HepG2 (cell line): ENCODE measurements around the gene RAB5B. TPM values are rescaled to one million over a fixed set of nuclear protein-coding genes. Genes with fewer than 3 reads are reported as not detected.

ENCODE experiments used
- ATAC-seq: fragments of 200-7000 bp; cut with Tn5 transposase; 3 replicates; pipeline ENCODE4 v1.9.1; 2020; ENCODE audit warnings: mild to moderate bottlenecking, moderate library complexity
- BruUV-seq: library from RNA; stranded (reverse); fragments of 400-500 nt; replicated peaks from 2 replicates; lab custom pipeline; 2021; lab: Mats Ljungman, UMichigan
- CTCF ChIA-PET: fragments of 300-600 bp; formaldehyde crosslinking; extraction: SDS; loops from one replicate; lab custom pipeline; 2021; ENCODE audit warnings: low total read pairs, inconsistent platforms, low intra/inter-chr PET ratio; lab: Yijun Ruan, JAX
- POLR2A ChIA-PET: fragments of 350-600 bp; sonication (Branson Sonifier 250); formaldehyde crosslinking; loops from one replicate; lab custom pipeline; 2020; ENCODE audit warnings: antibody characterized with exemption, inconsistent platforms; lab: Yijun Ruan, JAX
- DNase-seq: peaks from one replicate; pipeline ENCODE4 v3.0.0-alpha.2; 2015; ENCODE audit warnings: low spot score
- FAIRE-seq: peaks from 3 replicates; lab custom pipeline; 2011; peaks lifted over from hg19 to GRCh38; lab: Jason Lieb, UNC
- H2AFZ ChIP-seq: one replicate; pipeline ENCODE4 v1.6.1; 2011; ENCODE audit warnings: low read length, inconsistent platforms
- H3K27ac ChIP-seq: fragments of 300-600 bp; 3 replicates; pipeline ENCODE4 v1.8.0; 2011; ENCODE audit warnings: mixed run types, mild to moderate bottlenecking, mixed read lengths, low read length, inconsistent platforms; ENCODE audit not compliant: insufficient read depth; ENCODE audit errors: extremely low read length
- H3K27me3 ChIP-seq, 2 experiments: fragments of 200-600 bp in 1 of 2; 2 replicates in 1 of 2; 3 replicates in 1 of 2; pipeline versions ENCODE4 v1.6.0 to v1.8.0; 2011; ENCODE audit warnings: low read length in 2 of 2, mild to moderate bottlenecking in 2 of 2, moderate library complexity in 2 of 2, inconsistent platforms in 1 of 2; ENCODE audit not compliant: insufficient read depth in 2 of 2, control insufficient read depth in 1 of 2
- H3K36me3 ChIP-seq, 2 experiments: fragments of 200-600 bp in 1 of 2; replicated peaks in 1 of 2; 2 replicates in 1 of 2; 3 replicates in 1 of 2; pipeline versions ENCODE4 v1.5.1 to v1.8.0; 2011; ENCODE audit warnings: low read length in 2 of 2, inconsistent platforms in 1 of 2; ENCODE audit not compliant: insufficient read depth in 2 of 2, control insufficient read depth in 1 of 2
- H3K4me1 ChIP-seq: 2 replicates; pipeline ENCODE4 v1.5.1; 2012; ENCODE audit warnings: low read length, inconsistent platforms; ENCODE audit not compliant: insufficient read depth
- H3K4me2 ChIP-seq: 2 replicates; pipeline ENCODE4 v1.6.0; 2011; ENCODE audit warnings: low read depth, low read length, inconsistent platforms
- H3K4me3 ChIP-seq, 3 experiments: fragments of 200-600 bp in 1 of 3; sonication (generic), shearing (Covaris generic) in 1 of 3; replicated peaks in 1 of 3; 2 replicates each; pipeline ENCODE4 v1.5.1; 2011 to 2016; ENCODE audit warnings: low read length in 3 of 3, inconsistent platforms in 2 of 3, low read depth in 2 of 3, mild to moderate bottlenecking in 2 of 3, control low read depth in 1 of 3, mixed read lengths in 1 of 3; ENCODE audit not compliant: insufficient read depth in 1 of 3
- H3K79me2 ChIP-seq: one replicate; pipeline ENCODE4 v1.6.1; 2011; ENCODE audit warnings: low read length, inconsistent platforms; ENCODE audit not compliant: insufficient read depth
- H3K9ac ChIP-seq: 2 replicates; pipeline ENCODE4 v1.6.0; 2011; ENCODE audit warnings: mild to moderate bottlenecking, low read depth, low read length, inconsistent platforms; ENCODE audit not compliant: insufficient read depth
- H3K9me3 ChIP-seq: 2 replicates; pipeline ENCODE4 v1.5.1; 2012; ENCODE audit warnings: mild to moderate bottlenecking, low read length
- H4K20me1 ChIP-seq: 2 replicates; pipeline ENCODE4 v1.6.0; 2011; ENCODE audit warnings: inconsistent platforms, mild to moderate bottlenecking, low read length, moderate library complexity; ENCODE audit not compliant: insufficient read depth
- ARID5B ChIP-seq: IDR thresholded peaks from 2 replicates; pipeline ENCODE4 v1.4.0; 2020; ENCODE audit warnings: mild to moderate bottlenecking, missing genetic modification reagents
- HDAC1 ChIP-seq: sonication (generic); formaldehyde crosslinking; IDR thresholded peaks from 2 replicates; pipeline ENCODE4 v1.5.1; 2020; ENCODE audit warnings: mild to moderate bottlenecking, missing genetic modification reagents
- HMGA1 ChIP-seq: sonication (generic); formaldehyde crosslinking; conservative IDR thresholded peaks from 2 replicates; pipeline ENCODE4 v1.4.0; 2020; ENCODE audit warnings: missing genetic modification reagents
- KDM5B ChIP-seq: sonication (generic); formaldehyde crosslinking; IDR thresholded peaks from 2 replicates; pipeline ENCODE4 v1.4.0; 2020; ENCODE audit warnings: missing genetic modification reagents, mild to moderate bottlenecking, borderline replicate concordance
- MTA1 ChIP-seq: sonication (generic); formaldehyde crosslinking; IDR thresholded peaks from 2 replicates; pipeline ENCODE4 v1.4.0; 2020; ENCODE audit warnings: missing genetic modification reagents, mild to moderate bottlenecking, borderline replicate concordance
- MXD3 ChIP-seq: IDR thresholded peaks from 2 replicates; pipeline ENCODE4 v1.6.1; 2016; ENCODE audit warnings: mild to moderate bottlenecking, missing biosample characterization, missing genetic modification reagents
- NAIF1 ChIP-seq: sonication (generic); formaldehyde crosslinking; IDR thresholded peaks from 2 replicates; pipeline ENCODE4 v1.5.0; 2020; ENCODE audit warnings: mild to moderate bottlenecking, missing genetic modification reagents, borderline replicate concordance
- NBN ChIP-seq: fragments of 450-650 bp; conservative IDR thresholded peaks from 2 replicates; pipeline ENCODE4 v1.6.1; 2017
- NCOA2 ChIP-seq: sonication (generic); formaldehyde crosslinking; IDR thresholded peaks from 2 replicates; pipeline ENCODE4 v1.8.0; 2022; ENCODE audit warnings: inconsistent platforms
- PBX3 ChIP-seq: sonication (generic); formaldehyde crosslinking; IDR thresholded peaks from 2 replicates; pipeline ENCODE4 v1.8.1; 2023; ENCODE audit warnings: missing genetic modification reagents, inconsistent platforms, borderline replicate concordance
- RNF2 ChIP-seq: fragments of 450-650 bp; conservative IDR thresholded peaks from 2 replicates; pipeline ENCODE4 v1.6.1; 2016; ENCODE audit warnings: low read depth
- SIN3B ChIP-seq: fragments of 150-350 bp; IDR thresholded peaks from 2 replicates; pipeline ENCODE4 v1.6.1; 2014; ENCODE audit warnings: low read length
- SUZ12 ChIP-seq: fragments of 150-350 bp; IDR thresholded peaks from 2 replicates; pipeline ENCODE4 v1.6.1; 2014; ENCODE audit warnings: low read depth, low read length
- ZFX ChIP-seq: sonication (generic); formaldehyde crosslinking; IDR thresholded peaks from 2 replicates; pipeline ENCODE4 v1.4.0; 2020; ENCODE audit warnings: mild to moderate bottlenecking, low read depth, missing genetic modification reagents, moderate library complexity
- ZNF274 ChIP-seq: sonication (generic); formaldehyde crosslinking; IDR thresholded peaks from 2 replicates; pipeline ENCODE4 v1.5.1; 2020; ENCODE audit warnings: mild to moderate bottlenecking, missing genetic modification reagents
- ZNF329 ChIP-seq: sonication (generic); formaldehyde crosslinking; IDR thresholded peaks from 2 replicates; pipeline ENCODE4 v1.9.0; 2021; ENCODE audit warnings: low read depth, mild to moderate bottlenecking, missing genetic modification reagents
- ZNF468 ChIP-seq: sonication (generic); formaldehyde crosslinking; IDR thresholded peaks from 2 replicates; pipeline ENCODE4 v1.8.0; 2022; ENCODE audit warnings: mild to moderate bottlenecking, moderate library complexity, missing genetic modification reagents
- ZNF749 ChIP-seq: sonication (generic); formaldehyde crosslinking; IDR thresholded peaks from 2 replicates; pipeline ENCODE4 v1.8.0; 2022; ENCODE audit warnings: mild to moderate bottlenecking, missing genetic modification reagents, moderate library complexity, borderline replicate concordance
- WGBS: methylation state at CpG from one replicate; pipeline ENCODE4 v1.1.6; 2017; ENCODE audit warnings: low lambda C conversion rate; 5-methylcytosine and 5-hydroxymethylcytosine counted together
- in situ Hi-C: cut with HindIII; loops from 2 replicates; pipeline ENCODE4 v1.10.0; 2017; ENCODE audit warnings: low pct_unique_long_range_greater_than_20kb; ENCODE audit not compliant: extremely low pct_ligation_motif_present
- intact Hi-C: fragments of 100-400 bp; cut with micrococcal nuclease; formaldehyde crosslinking; loops from one replicate; pipeline ENCODE4 v1.10.0; 2022; ENCODE audit not compliant: unreplicated experiment
- polyA plus RNA-seq, 8 experiments: library from polyadenylated mRNA; depleted of rRNA in 3 of 8; stranded (reverse) in 7 of 8; unstranded in 1 of 8; fragments of >200 nt; fragmentation: Illumina TruSeq in 4 of 8; extraction: Trizol in 4 of 8; gene quantifications; 2 replicates each; pipeline versions ENCODE4 v1.2.1 to v1.2.3, GENCODE V29; 2011 to 2016; ENCODE audit warnings: low read depth in 4 of 8, missing spikeins in 1 of 8, mixed read lengths in 1 of 8; ENCODE audit not compliant: insufficient read depth in 1 of 8
- total RNA-seq, 5 experiments: library from RNA; depleted of rRNA; stranded (reverse); fragments of >200 nt; fragmentation: Illumina TruSeq; extraction: Trizol; gene quantifications; 2 replicates each; pipeline ENCODE4 v1.2.3, GENCODE V29; 2016; ENCODE audit warnings: low read depth in 1 of 5

RAB5B gene
- total and polyA plus RNA-seq, 2 of the 13 experiments (the other 11 are each of a cell fraction or from before 2014, with no cell fraction given) = 26.0 to 68.3 TPM

- Histone ChIP-seq H3K9ac (peak within 1 kb of the TSS; percentile 99), H3K36me3 (peaks cover 2 to 20% of the 10 kb centered on the region in 2 experiments), H3K27me3 (no peaks in the 10 kb centered on the region), H4K20me1 (peaks cover 6% of the 10 kb centered on the region; the same call in 1 of the 2 replicates), H3K79me2 (peaks cover 21% of the 10 kb centered on the region), H3K4me1 (peaks cover 45% of the 10 kb centered on the region), H3K9me3 (no peaks in the 10 kb centered on the region), H2AFZ (peak within 1 kb of the TSS; percentile 100), H3K4me3 (peak within 1 kb of the TSS; percentile 84 to 94 (median 87)), H3K27ac (peak within 1 kb of the TSS; percentile 98), H3K4me2 (peak within 1 kb of the TSS; percentile 91)
- ChIA-PET CTCF (interaction anchor here (0.7 to 1.9 kb wide), 4 partner anchors 12 to 86 kb away, joined by 4 to 5 read pairs (median 4); partner anchors contain the start of gene SUOX), POLR2A (interaction anchor here (1.4 to 3.4 kb wide), 4 partner anchors 39 to 68 kb away, joined by 3 to 26 read pairs (median 6); partner anchors contain the start of genes PA2G4, RAB5B and SUOX)
- peak; percentile 95 for ATAC-seq
- BruUV-seq = no TSS peak
- 2% methylated on average over 30 of the region's 50 CpGs for WGBS
- FAIRE-seq = peak; percentile 86
- intact Hi-C loops = loop anchor here (1.0 kb wide), 4 partner anchors 12 to 211 kb away; partner anchors contain the start of gene DGKA
- DNase-seq = peak; percentile 99
- in situ Hi-C loops = no loop called here
- peak; percentile 77 for TF ChIP-seq MXD3 (CRISPR knock-in tag)
- TF ChIP-seq HDAC1 = peak; percentile 90
- peak; percentile 36; the same call in 1 of the 2 replicates for TF ChIP-seq ARID5B (CRISPR knock-in tag)
- TF ChIP-seq ZNF749 (CRISPR knock-in tag) = 0 out of 2 replicates have a peak, but pooled peaks have one; percentile 40
- TF ChIP-seq ZNF329 = peak; percentile 38; the same call in 1 of the 2 replicates
- TF ChIP-seq SIN3B = 0 out of 2 replicates have a peak, but pooled peaks have one; percentile 53
- TF ChIP-seq KDM5B (CRISPR knock-in tag) = peak; percentile 76; the same call in 1 of the 2 replicates
- TF ChIP-seq NAIF1 (CRISPR knock-in tag) = no peak; the same call in 1 of the 2 replicates
- TF ChIP-seq ZFX (CRISPR knock-in tag) = peak; percentile 81
- peak; percentile 61 for TF ChIP-seq SUZ12
- peak; percentile 78; the same call in 1 of the 2 replicates for TF ChIP-seq PBX3 (CRISPR knock-in tag)
- peak; percentile 65; the same call in 1 of the 2 replicates for TF ChIP-seq NCOA2 (CRISPR knock-in tag)
- no peak for TF ChIP-seq MTA1 (CRISPR knock-in tag)
- TF ChIP-seq RNF2 = peak; percentile 68
- no peak for TF ChIP-seq ZNF468 (CRISPR knock-in tag)
- TF ChIP-seq NBN = no peak
- TF ChIP-seq HMGA1 (CRISPR knock-in tag) = no peak
- TF ChIP-seq ZNF274 (CRISPR knock-in tag) = 0 out of 2 replicates have a peak, but pooled peaks have one; percentile 42
Observed at GRCh38 chr12:56041552-56042429, 67.9 kb downstream of the RAB5B start, which contains the start of gene RPS26. Gene RPS26, plus strand, starts transcription at chr12:56041918. Its CDS starts 249 bp downstream, at chr12:56042167.
